H9 (cell line): ENCODE data around the gene ZNF319. TPM values are rescaled to one million over a fixed set of nuclear protein-coding genes. Genes with fewer than 3 reads are reported as not detected.

ENCODE experiments used
- DNase-seq: peaks from one replicate; pipeline ENCODE4 v3.0.0-alpha.2; 2017
- H2AFZ ChIP-seq: one replicate; pipeline ENCODE4 v1.6.1; 2013; ENCODE audit warnings: mild to moderate bottlenecking, low read length, control low read depth, moderate library complexity
- H2AK5ac ChIP-seq: 2 replicates; pipeline ENCODE4 v1.6.1; 2013; ENCODE audit warnings: low read length, control low read depth, mixed read lengths; ENCODE audit not compliant: insufficient read length
- H2BK120ac ChIP-seq: one replicate; pipeline ENCODE4 v1.6.1; 2013; ENCODE audit warnings: low read depth, mild to moderate bottlenecking, low read length, control low read depth, inconsistent platforms; ENCODE audit not compliant: poor library complexity, severe bottlenecking
- H2BK12ac ChIP-seq: 2 replicates; pipeline ENCODE4 v1.6.1; 2013; ENCODE audit warnings: low read length, control low read depth, mixed read lengths, low read depth; ENCODE audit not compliant: insufficient read length
- H2BK15ac ChIP-seq: 2 replicates; pipeline ENCODE4 v1.6.1; 2013; ENCODE audit warnings: low read depth, low read length, control low read depth
- H2BK20ac ChIP-seq: one replicate; pipeline ENCODE4 v1.6.1; 2013; ENCODE audit warnings: low read depth, mild to moderate bottlenecking, low read length, control low read depth, inconsistent platforms; ENCODE audit not compliant: poor library complexity, severe bottlenecking
- H2BK5ac ChIP-seq: 2 replicates; pipeline ENCODE4 v1.6.1; 2013; ENCODE audit warnings: low read length, control low read depth, mixed read lengths; ENCODE audit not compliant: insufficient read length
- H3K14ac ChIP-seq: 2 replicates; pipeline ENCODE4 v1.6.1; 2013; ENCODE audit warnings: low read length, control low read depth; ENCODE audit not compliant: insufficient read depth
- H3K18ac ChIP-seq: 2 replicates; pipeline ENCODE4 v1.6.1; 2013; ENCODE audit warnings: low read depth, mild to moderate bottlenecking, mixed read lengths, low read length, control low read depth; ENCODE audit not compliant: insufficient read length
- H3K23ac ChIP-seq: 2 replicates; pipeline ENCODE4 v1.6.1; 2013; ENCODE audit warnings: low read length, control low read depth, mixed read lengths, low read depth; ENCODE audit not compliant: insufficient read length
- H3K23me2 ChIP-seq: 2 replicates; pipeline ENCODE4 v1.6.1; 2013; ENCODE audit warnings: low read depth, mild to moderate bottlenecking, mixed read lengths, low read length, control low read depth; ENCODE audit not compliant: insufficient read length, poor library complexity, severe bottlenecking
- H3K27ac ChIP-seq: 2 replicates; pipeline ENCODE4 v1.5.1; 2013; ENCODE audit warnings: low read length, control low read depth, mixed read lengths, low read depth; ENCODE audit not compliant: insufficient read length
- H3K27me3 ChIP-seq: 2 replicates; pipeline ENCODE4 v1.6.1; 2013; ENCODE audit warnings: low read length, control low read depth, inconsistent platforms; ENCODE audit not compliant: insufficient read depth
- H3K4ac ChIP-seq: 2 replicates; pipeline ENCODE4 v1.6.1; 2013; ENCODE audit warnings: low read depth, mild to moderate bottlenecking, control low read depth, inconsistent platforms, low read length, moderate library complexity
- H3K4me1 ChIP-seq: 2 replicates; pipeline ENCODE4 v1.6.1; 2013; ENCODE audit warnings: low read length, control low read depth, inconsistent platforms; ENCODE audit not compliant: insufficient read depth
- H3K4me2 ChIP-seq: 2 replicates; pipeline ENCODE4 v1.6.1; 2013; ENCODE audit warnings: low read length, control low read depth, mixed read lengths; ENCODE audit not compliant: insufficient read length, insufficient read depth
- H3K56ac ChIP-seq: 2 replicates; pipeline ENCODE4 v1.6.1; 2013; ENCODE audit warnings: low read depth, mild to moderate bottlenecking, mixed read lengths, low read length, control low read depth; ENCODE audit not compliant: insufficient read length
- H3K79me1 ChIP-seq: 2 replicates; pipeline ENCODE4 v1.6.1; 2013; ENCODE audit warnings: low read depth, mild to moderate bottlenecking, moderate library complexity, low read length, control low read depth, inconsistent platforms; ENCODE audit not compliant: insufficient read depth, poor library complexity, severe bottlenecking
- H3K79me2 ChIP-seq: 2 replicates; pipeline ENCODE4 v1.6.1; 2013; ENCODE audit warnings: low read length, control low read depth, inconsistent platforms; ENCODE audit not compliant: insufficient read depth
- H3K9ac ChIP-seq: 2 replicates; pipeline ENCODE4 v1.6.1; 2013; ENCODE audit warnings: low read length, control low read depth, mixed read lengths; ENCODE audit not compliant: insufficient read length; ENCODE audit errors: extremely low read depth
- H3K9me3 ChIP-seq: one replicate; pipeline ENCODE4 v1.6.1; 2013; ENCODE audit warnings: low read depth, low read length, inconsistent platforms; ENCODE audit not compliant: control insufficient read depth
- H3T11ph ChIP-seq: one replicate; pipeline ENCODE4 v1.6.1; 2013; ENCODE audit warnings: mild to moderate bottlenecking, low read length, control low read depth, inconsistent platforms
- H4K20me1 ChIP-seq: one replicate; pipeline ENCODE4 v1.6.1; 2013; ENCODE audit not compliant: control insufficient read depth, insufficient read length, insufficient read depth
- H4K5ac ChIP-seq: 2 replicates; pipeline ENCODE4 v1.6.1; 2013; ENCODE audit warnings: low read depth, mild to moderate bottlenecking, mixed read lengths, low read length, control low read depth; ENCODE audit not compliant: insufficient read length
- H4K8ac ChIP-seq: replicated peaks from 2 replicates; pipeline ENCODE4 v1.6.1; 2013; ENCODE audit warnings: low read length, control low read depth, mixed read lengths, low read depth; ENCODE audit not compliant: insufficient read length
- H4K91ac ChIP-seq: 2 replicates; pipeline ENCODE4 v1.6.1; 2013; ENCODE audit warnings: low read depth, mild to moderate bottlenecking, moderate library complexity, mixed read lengths, low read length, control low read depth; ENCODE audit not compliant: insufficient read length
- H3K27ac Mint-ChIP-seq, 3 experiments: 2 replicates in 2 of 3; 3 replicates in 1 of 3; pipeline ENCODE4 v1.8.0; 2020 to 2021; ENCODE audit warnings: mixed read lengths in 3 of 3, mild to moderate bottlenecking in 1 of 3, moderate library complexity in 1 of 3
- H3K27me3 Mint-ChIP-seq: 2 replicates; pipeline ENCODE4 v1.8.0; 2021; ENCODE audit warnings: low read depth, mild to moderate bottlenecking, moderate library complexity, mixed read lengths
- H3K36me3 Mint-ChIP-seq, 3 experiments: 2 replicates in 2 of 3; 3 replicates in 1 of 3; pipeline ENCODE4 v1.8.0; 2020 to 2021; ENCODE audit warnings: low read depth in 3 of 3, mixed read lengths in 3 of 3; ENCODE audit not compliant: insufficient read depth in 1 of 3
- H3K4me1 Mint-ChIP-seq, 2 experiments: 2 replicates each; pipeline ENCODE4 v1.8.0; 2020; ENCODE audit warnings: mixed read lengths in 2 of 2
- H3K4me3 Mint-ChIP-seq, 2 experiments: 2 replicates in 1 of 2; 3 replicates in 1 of 2; pipeline ENCODE4 v1.8.0; 2020 to 2021; ENCODE audit warnings: mild to moderate bottlenecking in 2 of 2, mixed read lengths in 2 of 2, moderate library complexity in 1 of 2
- H3K9me3 Mint-ChIP-seq, 2 experiments: 2 replicates in 1 of 2; 3 replicates in 1 of 2; pipeline ENCODE4 v1.8.0; 2020; ENCODE audit warnings: mild to moderate bottlenecking in 2 of 2, mixed read lengths in 2 of 2, moderate library complexity in 1 of 2
- WGBS: extraction: QIAGEN DNeasy Blood & Tissue Kit; methylation state at CpG from one replicate; pipeline ENCODE4 v1.1.7; 2013; ENCODE audit warnings: missing lambda C conversion rate, low lambda C conversion rate, mixed read lengths; ENCODE audit not compliant: insufficient read length; ENCODE audit errors: extremely low coverage; 5-methylcytosine and 5-hydroxymethylcytosine counted together
- total RNA-seq: library from RNA; stranded (reverse); gene quantifications from 2 replicates; pipeline ENCODE4 v1.2.1, GENCODE V29; 2021
- TF ChIP-seq, protein P1 (sequence below): fragments of 200-600 bp; sonication (generic); conservative IDR thresholded peaks from 3 replicates; pipeline ENCODE4 v1.8.0; 2021; ENCODE audit warnings: antibody characterized with exemption, mild to moderate bottlenecking

Gene ZNF319
- total RNA-seq, 1 experiment from 2014 or later = 5.6 TPM

DNA sequence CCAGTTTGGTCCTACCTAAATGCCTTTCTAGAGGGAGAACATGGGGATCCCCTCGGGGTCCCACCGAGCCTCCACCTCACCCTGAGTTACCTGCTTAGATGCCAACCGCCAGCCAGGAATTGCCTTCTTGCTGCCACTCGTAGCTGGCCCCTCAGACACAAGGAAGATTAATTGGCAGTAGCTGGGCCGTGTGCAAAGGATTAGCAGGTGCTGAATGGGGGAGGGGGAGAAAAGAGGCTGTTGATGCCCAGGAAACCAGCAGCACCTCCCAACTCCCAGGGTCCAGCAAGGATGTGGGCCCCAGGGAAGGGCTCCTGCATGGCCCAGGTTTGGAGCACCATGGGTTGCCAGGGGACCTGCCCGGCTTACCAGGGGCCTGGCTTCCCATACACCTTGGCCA is 29.5 kb downstream of the ZNF319 start, which contains the start of gene CNGB1:
Gene CNGB1, minus strand, starts transcription at position 159 of the 400 bp plus-strand sequence. CDS start 3,842 bp downstream, outside the sequence.
- Histone ChIP-seq H2BK15ac (no peak within 1 kb of the TSS), H3K18ac (no peak within 1 kb of the TSS), H3K79me2 (no peaks in the 10 kb centered on the region), H3K9me3 (no peaks in the 10 kb centered on the region), H4K91ac (no peak within 1 kb of the TSS), H3K4ac (no peak within 1 kb of the TSS), H3K14ac (no peak within 1 kb of the TSS; the same call in 1 of the 2 replicates), H3K23me2 (no peaks in the 10 kb centered on the region), H3K79me1 (no peaks in the 10 kb centered on the region), H3K56ac (no peak within 1 kb of the TSS), H2AFZ (no peak within 1 kb of the TSS), H2BK20ac (no peak within 1 kb of the TSS), H4K5ac (no peak within 1 kb of the TSS), H2BK120ac (no peak within 1 kb of the TSS), H2BK12ac (no peak within 1 kb of the TSS), H3K9ac (no peak within 1 kb of the TSS), H3K23ac (no peak within 1 kb of the TSS), H3T11ph (no peak within 1 kb of the TSS), H3K4me2 (no peak within 1 kb of the TSS), H2BK5ac (no peak within 1 kb of the TSS), H4K20me1 (no peaks in the 10 kb centered on the region), H2AK5ac (no peak within 1 kb of the TSS), H3K27me3 (no peaks in the 10 kb centered on the region), H3K4me1 (no peaks in the 10 kb centered on the region), H3K27ac (no peak within 1 kb of the TSS), H4K8ac (no peak within 1 kb of the TSS)
- no peak within 1 kb of the TSS for H3K4me3 Mint-ChIP-seq
- H3K27ac Mint-ChIP-seq = peak within 1 kb of the TSS in 2 of 3 experiments; percentile 34 to 91; a peak in 3 of 7 replicates
- no peak for DNase-seq
- peaks cover 4% of the 10 kb centered on the region for H3K27me3 Mint-ChIP-seq
- no peaks in the 10 kb centered on the region for H3K9me3 Mint-ChIP-seq
- TF ChIP-seq, protein P1, sequence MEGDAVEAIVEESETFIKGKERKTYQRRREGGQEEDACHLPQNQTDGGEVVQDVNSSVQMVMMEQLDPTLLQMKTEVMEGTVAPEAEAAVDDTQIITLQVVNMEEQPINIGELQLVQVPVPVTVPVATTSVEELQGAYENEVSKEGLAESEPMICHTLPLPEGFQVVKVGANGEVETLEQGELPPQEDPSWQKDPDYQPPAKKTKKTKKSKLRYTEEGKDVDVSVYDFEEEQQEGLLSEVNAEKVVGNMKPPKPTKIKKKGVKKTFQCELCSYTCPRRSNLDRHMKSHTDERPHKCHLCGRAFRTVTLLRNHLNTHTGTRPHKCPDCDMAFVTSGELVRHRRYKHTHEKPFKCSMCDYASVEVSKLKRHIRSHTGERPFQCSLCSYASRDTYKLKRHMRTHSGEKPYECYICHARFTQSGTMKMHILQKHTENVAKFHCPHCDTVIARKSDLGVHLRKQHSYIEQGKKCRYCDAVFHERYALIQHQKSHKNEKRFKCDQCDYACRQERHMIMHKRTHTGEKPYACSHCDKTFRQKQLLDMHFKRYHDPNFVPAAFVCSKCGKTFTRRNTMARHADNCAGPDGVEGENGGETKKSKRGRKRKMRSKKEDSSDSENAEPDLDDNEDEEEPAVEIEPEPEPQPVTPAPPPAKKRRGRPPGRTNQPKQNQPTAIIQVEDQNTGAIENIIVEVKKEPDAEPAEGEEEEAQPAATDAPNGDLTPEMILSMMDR = no peak
- no peaks in the 10 kb centered on the region for H3K36me3 Mint-ChIP-seq
- H3K4me1 Mint-ChIP-seq = peaks cover 6 to 16% of the 10 kb centered on the region in 2 experiments
- no CpG with 5 or more reads among the region's 6 CpGs for WGBS
